Lower leg skin (tissue), 3 donors: ENCODE data around the gene SLC9A9.

Experiments
- POLR2A ChIP-seq, 2 donors: fragments of 450-650 bp; IDR thresholded peaks; one replicate each; pipeline ENCODE4 v1.6.1; 2016 to 2017; ENCODE audit warnings: antibody characterized with exemption in 2 of 2, mild to moderate bottlenecking in 1 of 2, moderate library complexity in 1 of 2
- TF ChIP-seq, protein P1 (sequence below), 3 donors: fragments of 450-650 bp; IDR thresholded peaks; one replicate each; pipeline ENCODE4 v1.5.1; 2016; ENCODE audit warnings: antibody characterized with exemption in 3 of 3, mild to moderate bottlenecking in 3 of 3, moderate library complexity in 2 of 3

DNA sequence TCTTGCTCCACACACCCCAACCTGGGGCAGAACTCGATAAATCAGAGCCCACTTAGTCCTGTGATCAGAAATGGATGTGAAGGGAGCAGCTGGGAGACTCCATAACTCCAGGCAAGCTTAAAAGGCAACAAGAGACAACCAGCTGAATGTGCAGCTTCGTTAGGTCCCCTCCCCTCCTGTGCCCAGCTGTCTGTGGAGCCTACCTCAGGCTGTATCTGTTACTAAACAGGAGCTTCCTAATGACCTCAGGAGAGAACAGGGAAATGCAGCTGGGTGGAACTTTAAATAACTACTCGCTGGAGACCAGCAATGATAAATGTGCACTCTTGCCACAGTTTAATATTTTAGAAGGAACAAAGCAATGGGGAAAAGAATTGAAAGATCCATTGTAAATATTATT, 25.9 kb downstream of the SLC9A9 start:
- TF ChIP-seq POLR2A (IDR thresholded peaks at IDR 0.05): no peak
- TF ChIP-seq, protein P1, sequence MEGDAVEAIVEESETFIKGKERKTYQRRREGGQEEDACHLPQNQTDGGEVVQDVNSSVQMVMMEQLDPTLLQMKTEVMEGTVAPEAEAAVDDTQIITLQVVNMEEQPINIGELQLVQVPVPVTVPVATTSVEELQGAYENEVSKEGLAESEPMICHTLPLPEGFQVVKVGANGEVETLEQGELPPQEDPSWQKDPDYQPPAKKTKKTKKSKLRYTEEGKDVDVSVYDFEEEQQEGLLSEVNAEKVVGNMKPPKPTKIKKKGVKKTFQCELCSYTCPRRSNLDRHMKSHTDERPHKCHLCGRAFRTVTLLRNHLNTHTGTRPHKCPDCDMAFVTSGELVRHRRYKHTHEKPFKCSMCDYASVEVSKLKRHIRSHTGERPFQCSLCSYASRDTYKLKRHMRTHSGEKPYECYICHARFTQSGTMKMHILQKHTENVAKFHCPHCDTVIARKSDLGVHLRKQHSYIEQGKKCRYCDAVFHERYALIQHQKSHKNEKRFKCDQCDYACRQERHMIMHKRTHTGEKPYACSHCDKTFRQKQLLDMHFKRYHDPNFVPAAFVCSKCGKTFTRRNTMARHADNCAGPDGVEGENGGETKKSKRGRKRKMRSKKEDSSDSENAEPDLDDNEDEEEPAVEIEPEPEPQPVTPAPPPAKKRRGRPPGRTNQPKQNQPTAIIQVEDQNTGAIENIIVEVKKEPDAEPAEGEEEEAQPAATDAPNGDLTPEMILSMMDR (IDR thresholded peaks at IDR 0.05): no peak
